Lower leg skin (tissue), 4 donors: ENCODE data around the gene GIT1. TPM values are rescaled to one million over a fixed set of nuclear protein-coding genes. Genes with fewer than 3 reads are reported as not detected.
A peak's percentile ranks its signal among the peaks of the same experiment; 100 is the strongest.

ENCODE experiments used
- DNase-seq, 2 donors: peaks; one replicate each; pipeline ENCODE4 v3.0.0-alpha.2; 2019; ENCODE audit warnings: low spot score in 2 of 2
- H3K4me3 ChIP-seq: fragments of 200-600 bp; sonication (generic); 2 replicates; pipeline ENCODE4 v1.5.1; 2017; ENCODE audit warnings: mild to moderate bottlenecking, low read depth; ENCODE audit not compliant: poor library complexity, severe bottlenecking
- CTCF ChIP-seq, 3 donors: fragments of 450-650 bp; IDR thresholded peaks; one replicate each; pipeline ENCODE4 v1.5.1; 2016; ENCODE audit warnings: antibody characterized with exemption in 3 of 3, mild to moderate bottlenecking in 3 of 3, moderate library complexity in 2 of 3
- POLR2A ChIP-seq, 2 donors: fragments of 450-650 bp; IDR thresholded peaks; one replicate each; pipeline ENCODE4 v1.6.1; 2016 to 2017; ENCODE audit warnings: antibody characterized with exemption in 2 of 2, mild to moderate bottlenecking in 1 of 2, moderate library complexity in 1 of 2
- WGBS, 2 donors: methylation state at CpG; one replicate each; pipeline ENCODE4 v1.1.5; 2018; 5-methylcytosine and 5-hydroxymethylcytosine counted together
- intact Hi-C: fragments of 100-400 bp; cut with DNase I; formaldehyde crosslinking; loops from one replicate; pipeline ENCODE4 v1.15.0; 2023; ENCODE audit warnings: low total_unique reads
- total RNA-seq, 4 donors: library from RNA; depleted of rRNA; stranded (reverse); fragments of >200 nt; gene quantifications; one replicate each; pipeline ENCODE4 v1.1.0, GENCODE V29; 2016

GIT1 gene
- total RNA-seq, 4 donors from 2014 or later: 44.0 to 67.1 (median 51.3) TPM

GRCh38 chr17:29584452-29585079, 4.9 kb downstream of the GIT1 start:
- H3K4me3 ChIP-seq: no peak overlapping the region
- WGBS, 2 donors: 60 to 78% methylated on average over 11 to 12 of the region's 12 CpGs
- intact Hi-C loops: no loop called here
- TF ChIP-seq CTCF (IDR thresholded peaks at IDR 0.05) (no peak), POLR2A (IDR thresholded peaks at IDR 0.05) (no peak)
- no peak for DNase-seq

DNA sequence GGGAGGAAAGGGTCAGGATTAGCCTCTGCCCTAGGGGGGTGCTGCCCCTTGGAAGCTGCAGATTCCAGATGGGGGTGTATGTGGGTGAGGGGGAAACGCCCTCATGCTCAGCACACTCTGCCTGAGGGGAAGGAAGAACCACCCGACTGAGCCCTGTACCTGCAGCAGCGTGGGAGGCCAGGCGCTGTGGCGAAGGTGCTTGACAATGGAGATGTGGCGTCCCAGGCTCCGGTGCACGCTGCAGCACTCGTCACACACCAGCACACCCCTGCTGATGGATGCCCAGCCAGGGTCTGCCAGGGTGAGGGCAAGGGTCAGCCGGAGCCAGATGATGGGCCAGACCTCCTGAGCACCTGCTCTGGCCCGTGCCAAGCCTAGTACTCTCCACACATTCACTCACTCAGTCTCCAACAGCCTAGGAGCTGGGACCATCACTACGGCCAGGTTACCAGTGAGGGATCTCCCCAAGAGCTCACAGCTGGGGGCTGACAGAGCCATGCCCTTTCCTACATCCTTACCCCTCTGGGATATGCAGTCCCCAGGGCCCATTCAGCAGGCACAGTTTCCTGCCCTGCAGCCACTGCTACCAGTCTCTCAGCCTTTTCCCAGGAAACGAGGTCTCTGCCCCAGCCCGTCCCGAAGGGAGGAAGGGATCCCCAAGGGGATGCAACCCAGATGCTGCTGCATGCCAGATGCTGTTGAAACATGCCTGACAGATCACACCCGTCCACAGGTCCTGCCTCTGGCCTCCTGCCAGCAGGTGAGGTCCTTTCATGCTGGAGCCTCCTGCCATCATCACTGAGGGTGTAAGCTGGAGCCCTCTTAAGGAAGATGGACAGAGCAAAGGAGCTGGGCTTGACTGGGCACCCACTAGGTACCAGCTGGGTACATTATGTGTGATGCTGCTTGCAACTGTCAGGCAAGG, 5.9 kb downstream of the GIT1 start:
- 60 to 74% methylated on average over 12 to 16 of the region's 16 CpGs for WGBS, 2 donors
- intact Hi-C loops: no loop called here
- TF ChIP-seq POLR2A (IDR thresholded peaks at IDR 0.05) (no peak), CTCF (IDR thresholded peaks at IDR 0.05) (no peak)
- peak in 1 of 2 donors; percentile 16 for DNase-seq
- no peak overlapping the region for H3K4me3 ChIP-seq

DNA sequence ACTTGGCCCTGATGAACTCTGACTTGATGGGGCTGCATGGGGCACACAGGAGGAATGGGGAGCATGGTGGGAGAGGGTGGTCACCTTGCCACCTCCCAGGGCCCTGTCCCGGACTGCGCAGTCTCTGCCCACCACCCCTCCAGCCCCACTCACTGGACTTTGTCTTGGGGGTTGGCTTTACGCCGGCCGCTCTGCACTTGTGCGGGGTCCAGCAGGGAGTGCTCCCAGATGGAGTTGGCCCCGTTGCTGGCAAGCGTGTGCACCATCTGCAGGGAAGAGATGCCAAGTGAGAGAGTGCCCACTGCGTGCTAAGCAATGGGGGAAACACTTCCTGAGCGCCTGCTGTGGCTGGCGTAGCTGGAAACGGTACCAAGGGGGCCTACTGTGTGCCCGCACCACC, 6.7 kb downstream of the GIT1 start:
- H3K4me3 ChIP-seq: no peak overlapping the region
- WGBS, 2 donors: 60 to 84% methylated on average over 10 to 13 of the region's 13 CpGs
- no peak for DNase-seq
- no peak for TF ChIP-seq CTCF (IDR thresholded peaks at IDR 0.05)
- TF ChIP-seq POLR2A (IDR thresholded peaks at IDR 0.05): no peak
- intact Hi-C loops: no loop called here

DNA sequence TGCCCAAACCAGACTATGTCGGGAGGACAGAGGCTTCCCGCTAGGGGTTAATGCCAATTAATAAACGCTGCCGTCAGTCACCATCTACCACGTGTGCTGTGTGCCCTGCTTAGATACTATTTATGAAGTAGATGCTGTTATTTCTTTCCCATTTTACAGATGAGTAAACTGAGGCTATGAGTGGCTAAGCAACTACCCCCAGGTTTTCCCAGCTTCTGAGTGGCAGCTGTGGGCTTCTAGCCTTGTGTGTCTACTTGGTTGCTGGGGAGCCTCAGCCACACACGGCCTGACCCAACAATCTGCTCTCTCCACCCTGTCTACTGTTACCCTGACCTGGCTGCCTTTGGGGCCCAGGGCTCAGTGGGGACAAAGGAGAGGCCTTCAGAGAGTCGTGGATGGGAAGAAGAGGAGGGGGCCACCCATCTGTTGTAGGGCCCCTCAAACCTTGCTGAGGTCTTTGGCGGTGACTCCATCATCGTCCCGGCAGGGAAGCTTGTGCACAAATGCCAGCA, 7.1 kb downstream of the GIT1 start:
- no peak for TF ChIP-seq CTCF (IDR thresholded peaks at IDR 0.05)
- no peak for TF ChIP-seq POLR2A (IDR thresholded peaks at IDR 0.05)
- DNase-seq: no peak
- H3K4me3 ChIP-seq: no peak overlapping the region
- intact Hi-C loops: no loop called here
- 53 to 56% methylated on average over 10 of the region's 10 CpGs for WGBS, 2 donors

DNA sequence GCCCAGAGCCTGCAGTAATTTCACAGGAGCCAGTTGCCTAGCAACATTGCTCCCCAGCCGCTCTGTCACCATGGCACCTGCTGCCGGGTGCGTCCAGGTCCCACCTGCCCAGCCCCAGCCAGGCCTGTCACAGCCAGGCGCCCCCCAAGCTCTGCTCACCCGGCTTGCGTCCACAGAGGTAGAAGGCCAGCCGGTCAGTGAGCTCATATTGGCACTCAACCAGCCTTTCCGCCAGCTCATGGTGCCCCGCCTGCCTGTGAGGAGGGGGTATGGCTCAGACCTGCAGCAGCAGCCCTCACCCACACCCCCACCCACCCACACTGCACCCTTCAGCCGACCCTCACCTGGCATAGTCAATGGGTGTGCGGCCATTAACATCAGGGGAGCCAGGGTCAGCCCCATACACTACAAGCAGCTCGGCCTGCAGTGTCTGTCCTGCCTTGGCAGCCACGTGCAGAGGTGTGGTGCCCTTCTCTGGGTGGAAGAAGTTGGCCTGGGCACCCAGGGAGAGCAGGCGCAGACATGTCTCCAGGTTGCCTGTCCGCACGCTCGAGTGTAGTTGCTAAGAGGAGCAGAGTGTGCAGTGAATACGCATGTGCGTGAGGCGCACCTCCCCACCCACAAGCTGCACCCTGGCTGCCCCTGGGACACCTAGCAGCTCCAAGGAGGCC, 7.7 kb downstream of the GIT1 start:
- no peak overlapping the region for H3K4me3 ChIP-seq
- intact Hi-C loops: no loop called here
- TF ChIP-seq POLR2A (IDR thresholded peaks at IDR 0.05): no peak
- TF ChIP-seq CTCF (IDR thresholded peaks at IDR 0.05): no peak
- DNase-seq: peak in 1 of 2 donors; percentile 60
- WGBS, 2 donors: 59 to 68% methylated on average over 13 to 20 of the region's 20 CpGs
